Activated naive CD4-positive, alpha-beta T cell treated with anti-CD3 and anti-CD28 coated beads, Interleukin-2, amount 50 U/mL, for 24 hours (primary cell): ENCODE measurements around the gene TADA2B.
"Not testable (repeated sequence)": the region's sequence is repeated elsewhere in the genome, so short reads cannot be mapped to it uniquely, and the experiment has no call there.

Experiments
- H3K27ac Mint-ChIP-seq: one replicate; pipeline ENCODE4 v1.8.0; 2021; ENCODE audit warnings: mild to moderate bottlenecking, mixed read lengths
- H3K27me3 Mint-ChIP-seq: one replicate; pipeline ENCODE4 v1.8.0; 2021; ENCODE audit warnings: mixed read lengths
- H3K36me3 Mint-ChIP-seq: one replicate; pipeline ENCODE4 v1.8.0; 2021; ENCODE audit warnings: mixed read lengths
- H3K4me1 Mint-ChIP-seq: one replicate; pipeline ENCODE4 v1.8.0; 2021; ENCODE audit warnings: mixed read lengths
- H3K4me3 Mint-ChIP-seq: one replicate; pipeline ENCODE4 v1.8.0; 2021; ENCODE audit warnings: mild to moderate bottlenecking, mixed read lengths
- H3K9me3 Mint-ChIP-seq: one replicate; pipeline ENCODE4 v1.8.0; 2021; ENCODE audit warnings: mixed read lengths

Gene TADA2B

DNA sequence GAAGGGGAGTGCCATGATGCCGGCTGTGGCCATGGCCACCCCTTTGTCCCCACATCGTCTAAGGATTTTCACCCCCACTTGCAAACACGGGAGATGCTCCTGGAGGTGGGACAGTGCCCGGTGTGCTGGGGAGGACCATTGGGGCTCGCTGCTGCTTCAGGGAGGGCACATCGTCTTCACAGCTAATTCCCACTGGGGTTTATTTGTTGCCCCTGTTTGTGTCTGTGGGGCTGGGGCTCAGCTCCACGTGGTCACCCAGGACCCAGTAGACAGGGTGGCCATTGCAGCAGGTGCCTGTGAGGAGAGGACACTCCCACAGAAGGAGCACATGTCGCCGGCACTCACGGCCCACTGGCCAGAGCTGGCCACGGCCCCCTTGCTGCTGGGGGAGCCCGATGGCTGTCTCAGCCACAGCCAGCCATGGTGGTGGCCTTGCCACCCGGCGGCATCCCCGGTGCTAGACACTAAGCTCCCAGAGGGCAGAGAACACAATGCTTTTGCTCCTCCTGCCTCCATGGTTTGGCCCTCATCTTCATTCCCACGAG is 52.5 kb downstream of the TADA2B start:
- no peaks in the 10 kb centered on the region for H3K4me1 Mint-ChIP-seq

DNA sequence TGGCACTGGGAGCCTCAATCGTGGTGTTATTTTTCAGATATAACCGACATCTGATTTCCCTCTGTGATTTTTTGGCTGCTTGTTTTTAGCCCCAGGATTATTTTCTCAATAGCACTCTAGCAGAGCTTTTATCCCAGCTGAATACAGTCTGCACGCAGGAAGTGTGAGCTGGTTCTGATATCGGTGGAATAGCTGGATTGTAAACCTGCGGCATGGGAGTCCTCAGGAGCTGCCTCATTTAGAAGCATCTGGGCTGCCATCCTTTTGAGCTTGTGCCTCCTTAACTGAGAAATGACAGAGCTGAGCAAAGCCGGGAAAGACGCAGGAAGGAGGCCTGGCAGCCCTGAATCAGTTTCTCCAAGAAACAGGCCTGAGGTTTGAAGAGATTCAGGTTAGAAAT is 53.1 kb downstream of the TADA2B start:
- Mint-ChIP-seq H3K9me3 (no peaks in the 10 kb centered on the region), H3K27me3 (peaks cover 5% of the 10 kb centered on the region), H3K27ac (no peak overlapping the region), H3K4me3 (no peak overlapping the region), H3K36me3 (no peaks in the 10 kb centered on the region), H3K4me1 (no peaks in the 10 kb centered on the region)

More for the DNA sequence above, 52.5 kb downstream of the TADA2B start:
- Mint-ChIP-seq H3K9me3 (no peaks in the 10 kb centered on the region), H3K36me3 (no peaks in the 10 kb centered on the region), H3K27ac (no peak overlapping the region), H3K27me3 (peaks cover 5% of the 10 kb centered on the region), H3K4me3 (no peak overlapping the region)

DNA sequence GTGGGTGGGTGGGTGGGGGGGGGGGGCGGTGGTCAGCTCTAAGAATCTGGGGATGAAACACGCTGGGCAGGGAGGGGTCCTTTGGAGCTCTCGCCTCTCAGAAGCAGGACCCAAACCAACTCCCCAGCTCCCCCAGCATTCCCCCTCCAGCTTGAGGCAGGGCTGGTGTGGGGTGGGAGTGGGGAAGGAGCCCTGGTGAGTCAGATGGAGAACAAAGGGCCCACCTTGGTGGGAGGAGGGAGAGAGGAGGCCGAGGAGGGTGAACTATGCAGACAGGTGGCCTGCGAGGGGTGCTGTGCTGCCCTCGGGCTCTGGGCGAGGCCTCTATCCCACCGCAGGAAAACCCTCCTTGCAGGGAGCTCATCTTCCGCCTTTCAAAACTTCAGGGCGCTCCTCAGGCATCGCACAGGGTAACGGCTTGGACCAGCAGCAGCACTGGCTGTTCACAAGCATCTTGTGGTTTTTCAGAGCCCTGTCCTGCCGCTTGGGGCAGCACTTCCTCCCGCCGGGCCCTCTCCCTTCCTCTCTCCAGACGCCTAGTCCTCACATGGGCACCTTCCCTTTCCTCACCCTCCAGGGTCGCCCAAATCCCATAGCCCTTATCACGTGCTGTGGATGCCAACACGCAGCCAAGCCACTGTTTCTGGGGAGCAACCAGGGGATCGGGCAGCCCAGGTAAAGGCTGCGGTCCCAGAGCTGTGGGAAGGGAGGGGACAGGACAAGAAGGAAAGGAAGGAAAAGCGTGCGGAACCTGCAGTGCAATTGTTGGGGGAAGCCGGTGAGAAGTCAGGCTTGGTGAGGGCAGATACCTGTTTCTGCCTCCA is 58.7 kb downstream of the TADA2B start:
- Mint-ChIP-seq H3K9me3 (no peaks in the 10 kb centered on the region), H3K4me3 (peak overlapping the region; percentile 88), H3K27me3 (no peaks in the 10 kb centered on the region), H3K27ac (no peak overlapping the region), H3K36me3 (no peaks in the 10 kb centered on the region), H3K4me1 (peaks cover 10% of the 10 kb centered on the region)

DNA sequence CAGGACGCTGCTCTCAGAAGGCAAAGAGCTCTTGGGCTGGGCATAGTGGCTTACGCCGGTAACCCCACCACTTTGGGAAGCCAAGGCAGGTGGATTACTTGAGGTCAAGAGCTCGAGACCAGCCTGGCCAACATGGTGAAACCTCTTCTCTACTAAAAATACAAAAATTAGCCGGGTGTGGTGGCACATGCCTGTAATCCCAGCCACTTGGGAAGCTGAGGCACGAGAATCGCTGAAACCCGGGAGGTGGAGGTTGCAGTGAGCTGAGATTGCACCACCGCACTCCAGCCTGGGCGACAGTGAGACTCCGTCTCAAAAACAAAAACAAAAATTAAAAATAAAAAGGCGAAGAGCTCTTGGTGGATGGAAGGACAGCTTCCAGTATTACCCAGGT is 59.3 kb downstream of the TADA2B start:
- H3K4me3 Mint-ChIP-seq, result peak overlapping the region; percentile 88
- H3K36me3 Mint-ChIP-seq, H3K4me1 Mint-ChIP-seq, H3K9me3 Mint-ChIP-seq, H3K27ac Mint-ChIP-seq, H3K27me3 Mint-ChIP-seq: not testable (repeated sequence)

DNA sequence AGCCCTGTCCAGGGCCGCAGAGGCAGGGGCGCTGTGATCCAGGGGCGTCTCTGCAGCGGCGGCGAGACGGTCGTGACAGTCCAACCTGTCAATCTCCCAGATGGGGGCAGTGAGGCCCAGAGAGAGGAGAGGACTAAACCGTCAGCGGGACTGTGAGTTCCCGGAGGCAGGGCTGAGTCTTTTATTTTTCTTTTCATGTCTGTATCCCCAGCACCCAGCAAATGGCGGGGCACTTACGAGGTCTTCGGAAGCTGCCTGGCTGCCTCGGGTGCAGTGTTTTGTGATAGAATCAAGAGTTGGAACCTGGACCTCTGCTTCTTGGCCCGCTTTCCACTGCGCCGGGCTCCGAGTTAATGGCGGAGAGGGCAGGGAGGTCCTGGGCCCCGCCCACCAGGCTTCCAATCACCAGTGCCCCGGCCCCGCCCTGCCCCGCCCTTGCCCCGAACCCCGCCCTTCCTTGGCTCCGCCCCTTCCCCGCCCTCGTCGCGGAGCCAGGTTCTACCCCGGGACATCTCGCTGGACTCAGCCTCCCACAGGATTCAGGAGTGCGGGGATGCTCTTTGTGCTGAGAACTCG is 59.9 kb downstream of the TADA2B start:
- Mint-ChIP-seq H3K4me3 (peak overlapping the region; percentile 88), H3K4me1 (peaks cover 10% of the 10 kb centered on the region), H3K27ac (peak overlapping the region; percentile 63), H3K9me3 (no peaks in the 10 kb centered on the region), H3K27me3 (no peaks in the 10 kb centered on the region), H3K36me3 (no peaks in the 10 kb centered on the region)

DNA sequence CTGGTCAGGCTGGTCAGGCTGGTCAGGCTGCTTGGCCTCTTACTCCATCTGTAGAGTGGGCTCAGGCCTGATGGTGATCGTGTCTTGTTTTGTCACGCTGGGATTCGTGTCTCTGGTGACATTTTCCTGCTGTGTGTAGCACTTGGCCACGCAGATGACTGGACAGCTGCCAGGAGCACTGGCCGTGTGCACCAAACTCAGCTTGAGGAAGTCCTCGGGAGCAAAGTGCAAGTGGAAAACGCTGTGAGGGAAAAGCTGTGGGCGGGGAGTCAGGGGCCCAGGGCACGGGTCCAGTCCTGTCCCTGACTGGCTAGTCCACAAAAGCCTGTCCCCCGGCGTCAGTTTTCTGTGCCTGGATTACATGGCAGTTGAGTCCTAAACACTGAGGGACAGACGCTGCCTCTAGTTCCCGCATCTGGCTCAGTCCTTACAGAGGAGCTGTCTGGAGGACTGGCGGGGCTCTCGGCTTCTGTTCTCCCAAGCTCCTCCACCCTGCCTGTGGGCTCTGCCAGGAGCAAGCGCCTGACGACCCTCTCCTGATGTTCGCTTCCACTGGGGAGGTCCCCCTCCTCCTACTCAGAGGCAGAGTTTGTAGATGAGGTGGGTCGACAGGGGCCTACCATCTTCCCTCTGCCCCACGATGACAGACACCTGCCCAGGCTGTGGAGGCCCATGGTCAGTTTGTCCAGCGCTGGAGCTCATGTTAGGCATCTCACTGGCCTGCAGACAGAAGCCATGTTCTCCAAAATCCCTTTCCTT is 60.6 kb downstream of the TADA2B start:
- Mint-ChIP-seq H3K27ac (no peak overlapping the region), H3K27me3 (no peaks in the 10 kb centered on the region), H3K9me3 (no peaks in the 10 kb centered on the region), H3K4me3 (peak overlapping the region; percentile 88), H3K4me1 (peaks cover 10% of the 10 kb centered on the region), H3K36me3 (no peaks in the 10 kb centered on the region)

DNA sequence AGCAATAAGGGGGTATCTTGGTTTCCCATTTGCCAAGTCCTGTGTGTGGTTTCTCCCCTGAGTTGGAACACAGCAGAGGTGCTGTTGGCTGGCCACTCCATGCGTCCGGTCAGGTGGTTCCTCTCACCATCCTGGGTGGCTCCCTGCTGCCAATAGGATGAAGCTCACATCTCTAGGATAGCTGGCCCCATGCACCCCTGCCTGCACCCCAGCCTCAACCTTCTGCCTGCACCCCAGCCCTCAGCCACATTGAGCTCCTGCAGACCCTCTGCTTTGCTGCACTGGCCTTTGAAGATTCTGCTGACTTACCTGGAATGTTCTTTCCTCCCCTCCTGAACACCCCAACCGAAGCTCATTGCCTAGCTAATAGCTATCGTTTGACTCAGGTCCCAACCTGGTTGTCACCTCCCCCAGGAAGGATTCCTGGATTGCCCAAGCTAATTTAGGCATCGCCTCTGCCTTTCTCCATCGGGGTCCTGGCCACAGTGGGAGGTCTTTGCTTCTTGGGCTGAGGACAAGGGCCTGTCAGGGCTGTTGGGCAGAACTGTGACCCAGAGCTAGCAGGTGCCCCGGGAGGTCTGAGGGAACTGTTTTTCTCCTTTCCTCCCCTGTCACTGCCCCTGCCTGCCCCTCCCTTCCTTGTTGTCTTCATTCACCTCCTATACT is 61.3 kb downstream of the TADA2B start:
- Mint-ChIP-seq H3K36me3 (no peaks in the 10 kb centered on the region), H3K9me3 (no peaks in the 10 kb centered on the region), H3K27me3 (no peaks in the 10 kb centered on the region), H3K4me1 (peaks cover 10% of the 10 kb centered on the region), H3K27ac (no peak overlapping the region), H3K4me3 (peak overlapping the region; percentile 62)

DNA sequence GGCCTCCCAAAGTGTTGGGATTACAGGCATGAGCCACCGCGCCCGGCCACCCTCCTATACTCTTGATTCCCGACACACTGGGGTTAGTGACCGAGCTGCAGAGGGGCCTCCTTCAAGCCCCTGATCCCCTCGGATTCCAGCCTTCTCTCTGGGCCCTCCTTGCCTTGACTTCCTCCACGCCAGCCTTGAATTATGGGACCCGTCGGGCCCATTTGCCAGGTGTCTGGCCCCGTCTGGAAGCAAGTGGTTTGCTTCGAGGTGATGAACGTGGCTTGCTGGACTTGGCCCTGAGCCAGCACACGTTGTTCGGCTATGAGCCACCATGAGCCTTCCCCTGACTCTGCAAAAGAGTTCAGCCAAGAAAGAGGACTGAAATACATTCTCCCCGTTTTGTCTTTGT is 62.1 kb downstream of the TADA2B start:
- Mint-ChIP-seq H3K4me3 (no peak overlapping the region), H3K27me3 (no peaks in the 10 kb centered on the region), H3K36me3 (no peaks in the 10 kb centered on the region), H3K4me1 (peaks cover 10% of the 10 kb centered on the region), H3K9me3 (no peaks in the 10 kb centered on the region), H3K27ac (no peak overlapping the region)

DNA sequence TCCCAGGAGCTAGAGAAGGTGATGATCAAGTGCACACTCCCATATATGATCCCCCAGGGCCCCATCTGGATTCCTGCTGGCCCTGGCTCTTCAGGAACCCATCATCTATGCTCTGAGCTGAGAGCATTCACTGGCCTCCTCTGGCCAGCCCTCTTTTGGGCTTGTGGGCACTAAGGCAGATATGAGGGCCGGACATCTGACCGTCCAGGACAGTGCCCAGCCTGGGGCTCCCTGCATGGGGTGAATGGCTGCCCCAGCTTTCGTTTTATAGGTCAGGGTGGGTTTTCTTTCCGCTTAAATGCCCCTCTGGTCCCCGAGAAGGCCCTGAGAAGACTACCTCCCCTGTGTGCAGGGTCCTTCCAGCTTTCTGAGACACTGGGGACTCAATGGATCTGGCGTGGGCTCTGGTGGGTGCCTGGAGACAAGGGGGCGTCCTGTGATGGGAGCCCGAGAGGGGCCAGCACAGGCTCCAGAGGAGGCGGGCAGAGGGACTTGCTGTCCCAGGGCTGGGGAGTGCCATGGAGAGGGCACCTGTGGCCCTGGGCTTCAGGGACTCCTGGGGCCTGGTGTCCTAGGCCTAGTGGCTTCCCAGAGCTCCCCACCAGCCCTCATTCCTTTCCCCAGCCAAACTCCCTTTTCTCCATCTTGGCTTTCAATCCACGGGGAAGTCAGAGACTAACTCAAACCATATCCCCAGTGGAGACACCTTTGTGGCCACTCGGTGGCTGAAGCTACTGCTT is 64.2 kb downstream of the TADA2B start:
- Mint-ChIP-seq H3K27ac (no peak overlapping the region), H3K27me3 (no peaks in the 10 kb centered on the region), H3K4me1 (peaks cover 2% of the 10 kb centered on the region), H3K9me3 (no peaks in the 10 kb centered on the region), H3K4me3 (no peak overlapping the region), H3K36me3 (peaks cover 3% of the 10 kb centered on the region)
